Measurements from ENCODE around the gene STK11.

GRCh38 chr19:1270213-1270853, 64.8 kb downstream of the STK11 start:
- TF ChIP-seq POLR2A (IDR thresholded peaks at IDR 0.05) (peak in 1 of 2 donors; percentile 2), CTCF (IDR thresholded peaks at IDR 0.05) (no peak)
